SU-DHL-6 (cell line): Measurements from ENCODE around the gene SLC36A1.

Experiments
- H2AFZ ChIP-seq: fragments of 200-600 bp; sonication (generic); 2 replicates; pipeline ENCODE4 v1.6.1; 2014; ENCODE audit warnings: low read depth, mild to moderate bottlenecking, moderate library complexity, mixed read lengths, antibody characterized with exemption, low read length; ENCODE audit not compliant: severe bottlenecking
- H3F3A ChIP-seq: fragments of 200-600 bp; shearing (Covaris generic); 2 replicates; pipeline ENCODE4 v1.6.0; 2016; ENCODE audit warnings: antibody characterized with exemption, mild to moderate bottlenecking; ENCODE audit not compliant: insufficient read depth
- H3K27ac ChIP-seq: fragments of 200-600 bp; sonication (generic); 2 replicates; pipeline ENCODE4 v1.5.1; 2016; ENCODE audit warnings: low read depth, mild to moderate bottlenecking, low read length, moderate library complexity, mixed read lengths
- H3K27me3 ChIP-seq: fragments of 200-600 bp; sonication (generic), shearing (Covaris generic); 2 replicates; pipeline ENCODE4 v1.6.0; 2014; ENCODE audit warnings: mild to moderate bottlenecking, low read length
- H3K36me3 ChIP-seq: fragments of 200-600 bp; sonication (generic); 2 replicates; pipeline ENCODE4 v1.6.1; 2014; ENCODE audit warnings: mild to moderate bottlenecking, low read length, mixed read lengths
- H3K4me2 ChIP-seq: fragments of 300-600, 200-600 bp; shearing (Covaris generic), sonication (generic); 2 replicates; pipeline ENCODE4 v1.6.0; 2014; ENCODE audit warnings: low read length, low read depth, mild to moderate bottlenecking; ENCODE audit not compliant: poor library complexity, severe bottlenecking
- H3K4me3 ChIP-seq: fragments of 200-600 bp; sonication (generic); 2 replicates; pipeline ENCODE4 v1.5.1; 2014; ENCODE audit warnings: antibody characterized with exemption, low read length, mild to moderate bottlenecking, mixed read lengths; ENCODE audit not compliant: insufficient read depth, poor library complexity, severe bottlenecking
- H3K79me2 ChIP-seq: fragments of 200-600 bp; sonication (generic); 2 replicates; pipeline ENCODE4 v1.6.1; 2014; ENCODE audit warnings: mild to moderate bottlenecking, low read length, moderate library complexity; ENCODE audit not compliant: insufficient read depth
- H3K9ac ChIP-seq: fragments of 200-600 bp; sonication (generic); 2 replicates; pipeline ENCODE4 v1.7.0; 2014; ENCODE audit warnings: mild to moderate bottlenecking, low read length
- H3K9me2 ChIP-seq: fragments of 200-600 bp; sonication (generic); replicated peaks from 2 replicates; pipeline ENCODE4 v1.6.1; 2014; ENCODE audit warnings: low read length; ENCODE audit not compliant: insufficient read depth
- H3K9me3 ChIP-seq: fragments of 200-600 bp; sonication (generic); 2 replicates; pipeline ENCODE4 v1.6.1; 2014; ENCODE audit warnings: low read length, mixed read lengths; ENCODE audit not compliant: insufficient read depth
- H4K20me1 ChIP-seq: fragments of 200-600 bp; sonication (generic); 2 replicates; pipeline ENCODE4 v1.6.1; 2014; ENCODE audit warnings: low read depth, mild to moderate bottlenecking, antibody characterized with exemption, low read length, moderate library complexity, mixed read lengths
- EZH2phosphoT487 ChIP-seq: fragments of 200-600 bp; sonication (generic), shearing (Covaris generic); conservative IDR thresholded peaks from 2 replicates; pipeline ENCODE4 v1.6.1; 2018; ENCODE audit warnings: mild to moderate bottlenecking, antibody characterized with exemption, low read length, moderate library complexity, mixed read lengths
- TF ChIP-seq, protein P1 (sequence below): fragments of 200-600 bp; sonication (generic); IDR thresholded peaks from one replicate; pipeline ENCODE4 v1.5.1; 2017; ENCODE audit warnings: antibody characterized with exemption, mild to moderate bottlenecking, low read length, moderate library complexity; ENCODE audit not compliant: insufficient read depth, poor library complexity, severe bottlenecking

SLC36A1 gene

DNA sequence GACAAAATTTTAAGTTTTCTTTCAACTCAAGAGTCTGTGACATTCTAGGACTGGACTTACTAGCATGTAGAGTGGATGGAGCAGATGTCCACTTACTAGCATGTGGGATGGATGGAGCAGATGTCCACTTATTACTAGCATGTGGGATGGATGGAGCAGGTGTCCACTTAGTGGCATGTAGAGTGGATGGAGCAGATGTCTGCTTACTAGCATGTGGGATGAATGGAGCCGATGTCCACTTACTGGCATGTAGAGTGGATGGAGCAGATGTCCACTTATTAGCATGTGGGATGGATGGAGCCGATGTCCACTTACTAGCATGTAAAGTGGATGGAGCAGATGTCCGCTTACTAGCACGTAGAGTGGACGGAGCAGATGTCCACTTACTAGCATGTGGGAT lies 2.4 kb downstream of the SLC36A1 start:
- no peak overlapping the region for H3K9ac ChIP-seq
- H3K36me3 ChIP-seq, result no peaks in the 10 kb centered on the region
- no peak overlapping the region for H2AFZ ChIP-seq
- H4K20me1 ChIP-seq, result no peaks in the 10 kb centered on the region
- no peaks in the 10 kb centered on the region for H3F3A ChIP-seq
- 0 out of 2 replicates have a peak, but pooled peaks cover 10% of the 10 kb centered on the region for H3K79me2 ChIP-seq
- no peak overlapping the region for H3K4me2 ChIP-seq
- TF ChIP-seq EZH2phosphoT487, result no peak
- TF ChIP-seq, protein P1, sequence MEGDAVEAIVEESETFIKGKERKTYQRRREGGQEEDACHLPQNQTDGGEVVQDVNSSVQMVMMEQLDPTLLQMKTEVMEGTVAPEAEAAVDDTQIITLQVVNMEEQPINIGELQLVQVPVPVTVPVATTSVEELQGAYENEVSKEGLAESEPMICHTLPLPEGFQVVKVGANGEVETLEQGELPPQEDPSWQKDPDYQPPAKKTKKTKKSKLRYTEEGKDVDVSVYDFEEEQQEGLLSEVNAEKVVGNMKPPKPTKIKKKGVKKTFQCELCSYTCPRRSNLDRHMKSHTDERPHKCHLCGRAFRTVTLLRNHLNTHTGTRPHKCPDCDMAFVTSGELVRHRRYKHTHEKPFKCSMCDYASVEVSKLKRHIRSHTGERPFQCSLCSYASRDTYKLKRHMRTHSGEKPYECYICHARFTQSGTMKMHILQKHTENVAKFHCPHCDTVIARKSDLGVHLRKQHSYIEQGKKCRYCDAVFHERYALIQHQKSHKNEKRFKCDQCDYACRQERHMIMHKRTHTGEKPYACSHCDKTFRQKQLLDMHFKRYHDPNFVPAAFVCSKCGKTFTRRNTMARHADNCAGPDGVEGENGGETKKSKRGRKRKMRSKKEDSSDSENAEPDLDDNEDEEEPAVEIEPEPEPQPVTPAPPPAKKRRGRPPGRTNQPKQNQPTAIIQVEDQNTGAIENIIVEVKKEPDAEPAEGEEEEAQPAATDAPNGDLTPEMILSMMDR, result no peak
- no peak overlapping the region for H3K4me3 ChIP-seq
- no peak overlapping the region for H3K27ac ChIP-seq
- no peaks in the 10 kb centered on the region for H3K27me3 ChIP-seq
- H3K9me3 ChIP-seq, result no peaks in the 10 kb centered on the region
- no peaks in the 10 kb centered on the region for H3K9me2 ChIP-seq

DNA sequence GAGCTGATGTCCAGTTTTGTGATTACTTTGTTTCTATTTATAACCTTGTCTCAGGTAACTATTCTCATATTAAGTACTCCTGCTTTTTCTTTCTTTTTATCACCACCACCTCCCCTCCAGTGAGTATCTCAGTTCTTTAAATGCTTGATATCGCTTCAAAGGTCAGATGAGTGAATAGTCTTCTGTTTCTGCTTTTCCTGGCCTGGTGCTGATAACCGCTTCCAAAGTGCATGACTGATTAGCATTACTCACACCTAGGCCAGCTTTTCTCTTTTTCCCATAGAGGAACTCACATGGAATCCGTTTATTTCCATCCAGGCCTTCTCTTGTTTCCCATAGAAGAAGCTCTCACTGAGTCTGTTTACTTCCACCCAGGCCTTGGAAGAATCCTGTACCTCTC lies 3.2 kb downstream of the SLC36A1 start:
- no peak overlapping the region for H3K4me3 ChIP-seq
- H3K79me2 ChIP-seq, result 0 out of 2 replicates have a peak, but pooled peaks cover 10% of the 10 kb centered on the region
- TF ChIP-seq, protein P1, result no peak
- TF ChIP-seq EZH2phosphoT487, result no peak

DNA sequence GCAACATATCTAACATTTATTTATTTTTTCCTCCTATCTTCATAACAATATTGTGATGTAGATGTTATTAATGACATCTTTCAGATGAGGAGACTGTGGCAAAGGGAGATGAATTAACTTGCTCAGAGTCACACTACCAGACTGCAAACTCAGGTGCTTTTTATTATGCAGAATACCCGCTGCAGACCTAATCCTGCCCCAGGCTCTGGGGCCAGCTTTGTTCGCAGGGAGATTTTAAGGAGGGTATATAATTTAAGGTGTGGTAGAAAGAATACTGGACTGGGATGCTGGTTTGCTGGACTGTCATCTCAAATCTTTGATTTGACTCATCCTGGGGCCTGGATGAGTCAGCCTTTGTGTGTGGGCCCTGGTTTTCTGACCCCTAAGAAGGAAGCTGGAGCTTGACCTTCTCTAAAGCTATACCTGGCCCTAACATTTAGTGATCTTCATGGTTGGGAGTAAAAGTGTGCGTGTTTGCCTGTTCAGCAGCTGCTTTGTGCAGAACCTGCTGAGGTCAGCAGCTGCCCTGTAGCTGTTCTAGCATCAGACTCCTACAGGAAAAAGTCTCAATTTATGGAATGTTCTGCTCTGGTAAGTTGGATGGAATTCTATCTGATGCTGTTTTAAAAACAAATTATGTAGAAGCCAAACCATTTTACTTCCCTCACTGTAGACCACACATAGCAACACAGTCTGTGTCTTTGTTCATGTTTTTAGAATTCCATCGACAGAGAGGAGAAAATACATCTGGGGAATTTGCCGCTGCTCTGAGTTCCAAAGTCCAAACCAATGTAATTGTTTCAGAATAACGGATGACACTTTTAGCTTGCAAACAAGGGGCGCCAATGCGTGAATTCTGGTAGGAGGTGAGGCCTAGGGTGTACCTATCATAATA lies 4.5 kb downstream of the SLC36A1 start:
- no peak overlapping the region for H3K4me3 ChIP-seq
- no peak for TF ChIP-seq EZH2phosphoT487
- TF ChIP-seq, protein P1, result no peak
- no peaks in the 10 kb centered on the region for H4K20me1 ChIP-seq
- no peak overlapping the region for H3K27ac ChIP-seq
- no peak overlapping the region for H2AFZ ChIP-seq
- H3K9me2 ChIP-seq, result no peaks in the 10 kb centered on the region
- no peak overlapping the region for H3K9ac ChIP-seq
- H3F3A ChIP-seq, result no peaks in the 10 kb centered on the region
- no peaks in the 10 kb centered on the region for H3K36me3 ChIP-seq
- H3K79me2 ChIP-seq, result 0 out of 2 replicates have a peak, but pooled peaks cover 10% of the 10 kb centered on the region
- H3K27me3 ChIP-seq, result no peaks in the 10 kb centered on the region
- no peak overlapping the region for H3K4me2 ChIP-seq
- no peaks in the 10 kb centered on the region for H3K9me3 ChIP-seq

More for the DNA sequence above, 3.2 kb downstream of the SLC36A1 start:
- no peak overlapping the region for H2AFZ ChIP-seq
- no peaks in the 10 kb centered on the region for H3F3A ChIP-seq
- no peaks in the 10 kb centered on the region for H4K20me1 ChIP-seq
- no peak overlapping the region for H3K9ac ChIP-seq
- H3K27ac ChIP-seq, result no peak overlapping the region
- no peaks in the 10 kb centered on the region for H3K9me3 ChIP-seq
- no peaks in the 10 kb centered on the region for H3K36me3 ChIP-seq
- H3K4me2 ChIP-seq, result no peak overlapping the region
- no peaks in the 10 kb centered on the region for H3K27me3 ChIP-seq
- no peaks in the 10 kb centered on the region for H3K9me2 ChIP-seq
